ENCODE data around the gene CDC42BPB. TPM values are rescaled to one million over a fixed set of nuclear protein-coding genes. Genes with fewer than 3 reads are reported as not detected.
A peak's percentile ranks its signal among the peaks of the same experiment; 100 is the strongest.

Gene CDC42BPB
- total RNA-seq, 1 donor from 2014 or later: 103 TPM

- TF ChIP-seq CTCF (IDR thresholded peaks at IDR 0.05; ENCODE audit: unreplicated experiment): no peak
- Mint-ChIP-seq H3K36me3 (peaks cover 29% of the 10 kb centered on the region), H3K4me1 (no peaks in the 10 kb centered on the region), H3K4me3 (no peak overlapping the region), H3K9me3 (no peaks in the 10 kb centered on the region), H3K27ac (no peak overlapping the region), H3K27me3 (ENCODE audit: low read depth) (no peaks in the 10 kb centered on the region)
- no peak for DNase-seq (ENCODE audit: low spot score in 2 of 2, unreplicated experiment in 2 of 2)
These were observed 106.3 kb downstream of the CDC42BPB start for GRCh38 chr14:102951034-102951433.

DNA sequence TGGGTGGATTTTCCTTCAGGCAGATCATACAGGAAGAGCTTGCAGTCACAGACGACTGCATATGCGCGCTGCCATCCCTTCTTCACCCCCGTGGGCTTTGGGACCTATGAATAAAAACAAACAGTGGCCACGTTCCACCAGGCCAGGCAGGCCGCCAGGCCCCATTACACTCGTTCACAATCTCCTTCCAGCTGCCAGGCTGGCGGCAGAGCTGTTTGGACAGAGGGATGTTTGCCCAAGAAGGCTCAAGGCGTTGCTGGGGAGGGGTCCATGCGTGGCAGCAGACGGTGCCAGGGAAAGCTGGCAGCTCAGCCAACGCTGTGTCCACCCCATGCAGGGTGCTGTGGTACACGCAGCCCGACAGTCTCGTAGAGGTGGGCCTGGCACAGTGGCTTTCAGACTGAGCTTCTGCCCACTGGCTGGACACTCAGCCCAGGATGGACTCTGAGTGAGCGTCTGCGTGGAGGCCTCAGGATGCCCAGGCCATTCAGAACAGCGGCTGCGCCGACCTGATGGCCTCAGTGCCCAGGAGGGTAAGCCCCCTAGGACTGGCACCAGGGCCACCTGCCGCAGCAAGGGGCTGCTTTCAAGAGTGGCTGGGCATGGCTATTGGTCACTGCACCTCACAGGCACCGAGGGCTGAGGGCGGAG lies 107.4 kb downstream of the CDC42BPB start:
- DNase-seq (ENCODE audit: low spot score in 2 of 2, unreplicated experiment in 2 of 2): no peak
- H3K4me1 Mint-ChIP-seq: no peaks in the 10 kb centered on the region
- no peaks in the 10 kb centered on the region for H3K27me3 Mint-ChIP-seq (ENCODE audit: low read depth)
- peaks cover 30% of the 10 kb centered on the region for H3K36me3 Mint-ChIP-seq
- no peak for TF ChIP-seq CTCF (IDR thresholded peaks at IDR 0.05; ENCODE audit: unreplicated experiment)
- no peak overlapping the region for H3K4me3 Mint-ChIP-seq
- H3K9me3 Mint-ChIP-seq: no peaks in the 10 kb centered on the region
- H3K27ac Mint-ChIP-seq: no peak overlapping the region

DNA sequence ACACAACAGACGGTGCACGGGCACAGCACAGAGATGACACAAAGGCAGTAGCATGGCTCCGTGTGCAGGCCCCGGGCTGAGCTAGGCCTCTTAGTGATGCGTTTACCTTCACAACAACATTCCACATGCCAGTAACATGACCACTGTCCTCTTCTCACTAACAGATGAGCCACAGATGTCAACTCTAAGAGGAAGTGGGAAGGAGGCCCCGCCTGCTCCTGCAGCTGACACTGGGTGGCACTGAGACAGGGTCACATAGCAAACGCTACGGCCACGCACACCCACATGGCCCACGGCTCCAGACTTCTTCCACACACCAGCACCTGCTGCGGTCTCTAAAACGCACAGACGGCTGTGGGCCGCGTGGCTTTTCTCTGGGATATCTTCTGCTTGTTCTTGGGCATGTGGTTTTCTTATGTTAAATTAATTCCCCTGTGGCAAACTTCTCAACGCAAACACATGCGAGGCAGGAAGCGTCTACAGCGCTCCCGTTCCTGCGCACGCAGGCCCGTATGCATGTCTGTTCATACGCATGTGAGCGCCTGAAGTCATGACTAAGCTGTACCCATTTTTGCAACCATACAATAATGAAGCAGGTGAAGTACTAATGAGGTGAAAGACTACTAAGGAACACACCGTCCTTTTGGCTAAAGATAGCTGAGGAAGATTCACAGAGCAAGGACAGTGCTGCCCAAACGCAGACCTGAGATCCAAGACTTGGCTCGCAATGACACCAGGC lies 108.1 kb downstream of the CDC42BPB start:
- TF ChIP-seq CTCF (IDR thresholded peaks at IDR 0.05; ENCODE audit: unreplicated experiment): no peak
- no peak for DNase-seq (ENCODE audit: low spot score in 2 of 2, unreplicated experiment in 2 of 2)

DNA sequence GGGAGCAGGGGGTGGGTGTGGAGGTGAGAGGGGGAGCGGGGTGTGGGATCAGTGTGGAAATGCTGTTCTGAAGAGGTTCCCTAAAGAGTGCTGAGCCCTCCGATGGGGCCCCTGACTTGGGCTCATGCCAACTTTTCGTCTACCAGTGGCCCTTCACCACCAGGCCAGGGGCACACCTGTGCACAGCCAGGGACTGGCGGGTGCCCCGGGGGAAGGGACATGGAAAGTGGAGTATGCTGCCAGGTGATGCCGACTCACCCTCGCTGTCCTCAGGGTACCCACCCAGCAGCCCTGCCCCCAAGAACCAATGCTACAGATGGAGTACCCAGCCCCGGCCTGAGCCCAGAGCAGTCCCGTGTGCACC lies 108.7 kb downstream of the CDC42BPB start:
- no peak for TF ChIP-seq CTCF (IDR thresholded peaks at IDR 0.05; ENCODE audit: unreplicated experiment)
- H3K27ac Mint-ChIP-seq: no peak overlapping the region
- no peaks in the 10 kb centered on the region for H3K9me3 Mint-ChIP-seq
- peaks cover 34% of the 10 kb centered on the region for H3K36me3 Mint-ChIP-seq
- H3K27me3 Mint-ChIP-seq (ENCODE audit: low read depth): no peaks in the 10 kb centered on the region
- H3K4me3 Mint-ChIP-seq: no peak overlapping the region
- DNase-seq (ENCODE audit: low spot score in 2 of 2, unreplicated experiment in 2 of 2): no peak
- H3K4me1 Mint-ChIP-seq: no peaks in the 10 kb centered on the region

More for the DNA sequence above, 108.1 kb downstream of the CDC42BPB start:
- Mint-ChIP-seq H3K4me3 (no peak overlapping the region), H3K27me3 (ENCODE audit: low read depth) (no peaks in the 10 kb centered on the region), H3K36me3 (peaks cover 30% of the 10 kb centered on the region), H3K27ac (no peak overlapping the region), H3K9me3 (no peaks in the 10 kb centered on the region), H3K4me1 (no peaks in the 10 kb centered on the region)

DNA sequence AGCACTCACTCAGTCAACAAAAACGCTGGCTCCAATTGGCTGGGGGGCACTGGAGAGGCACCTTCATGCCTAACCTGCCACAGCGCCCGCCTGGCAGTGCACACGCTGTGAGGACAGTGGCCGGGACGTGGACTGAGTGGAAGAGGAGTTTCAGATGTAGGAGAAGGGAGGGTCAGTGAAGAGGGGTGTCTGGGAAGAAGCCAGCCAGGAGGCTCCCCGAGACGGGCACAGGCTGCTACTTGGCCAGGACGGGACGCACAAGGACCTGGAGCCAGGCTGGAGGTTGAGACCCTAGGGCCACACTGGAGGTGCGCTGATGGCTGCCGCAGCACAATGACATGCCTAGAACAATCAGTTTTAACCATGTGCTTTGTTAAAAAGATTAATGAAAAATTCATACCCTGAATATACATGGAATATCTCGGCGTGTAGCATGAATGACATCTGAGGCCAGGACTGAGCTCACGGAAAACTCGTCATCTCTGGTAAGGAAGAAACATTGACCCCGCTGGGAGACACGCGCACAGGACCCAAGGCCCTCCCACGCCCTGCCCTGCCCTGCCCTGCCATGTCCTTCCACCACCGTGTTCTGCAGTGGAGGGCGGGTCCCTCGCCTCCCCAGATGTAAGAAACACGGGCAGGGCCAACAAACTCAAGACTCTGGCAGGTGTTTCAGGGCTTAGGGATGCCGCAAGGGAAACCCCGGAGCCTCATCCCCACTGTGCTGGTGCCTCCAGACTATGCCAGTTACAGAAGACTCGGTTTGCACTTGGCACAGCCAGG lies 109.8 kb downstream of the CDC42BPB start:
- Mint-ChIP-seq H3K4me3 (no peak overlapping the region), H3K9me3 (no peaks in the 10 kb centered on the region), H3K36me3 (peaks cover 37% of the 10 kb centered on the region), H3K27me3 (ENCODE audit: low read depth) (no peaks in the 10 kb centered on the region), H3K27ac (peak overlapping the region; percentile 56), H3K4me1 (no peaks in the 10 kb centered on the region)
- no peak for TF ChIP-seq CTCF (IDR thresholded peaks at IDR 0.05; ENCODE audit: unreplicated experiment)
- DNase-seq (ENCODE audit: low spot score in 2 of 2, unreplicated experiment in 2 of 2): no peak

All from mesothelial cell of epicardium (in vitro differentiated cells).